ENCODE measurements around the gene ZNF384. TPM values are rescaled to one million over a fixed set of nuclear protein-coding genes. Genes with fewer than 3 reads are reported as not detected.

Gene ZNF384
- 10 to 100 TPM; 68.6 to 82.9 (median 79.4) TPM for total RNA-seq
- total RNA-seq (2013): 36.9 TPM
- 36.0 to 89.3 (median 48.6) reads per million in 29 experiments for total RNA-seq

- DNase-seq: peak; percentile 84 to 98 (median 95)
- Mint-ChIP-seq H3K36me3 (peaks cover 7% of the 10 kb centered on the region), H3K4me1 (peaks cover 52 to 65% (median 63%) of the 10 kb centered on the region in 3 donors), H3K4me3 (peak within 1 kb of the TSS; percentile 89 to 92 (median 91)), H3K9me3 (no peaks in the 10 kb centered on the region), H3K27ac (peak within 1 kb of the TSS; percentile 93 to 97), H3K27me3 (no peaks in the 10 kb centered on the region)
- ChIA-PET POLR2A (interaction anchor here (0.6 to 2.0 kb wide), 27 partner anchors 9 to 250 kb away, joined by 3 to 12 read pairs (median 5); partner anchors contain the start of genes CD4 (in 1 of the 2), COPS7A (in 1 of the 2), LAG3 (in 1 of the 2) and LPAR5 (in 1 of the 2)), CTCF (interaction anchor here (0.6 to 1.8 kb wide), 25 partner anchors 10 to 1244 kb away, joined by 3 to 30 read pairs (median 4); partner anchors contain the start of genes COPS7A (in 2 of the 2), C12orf57 (in 1 of the 2), CDCA3 (in 1 of the 2) and MLF2 (in 1 of the 2))
- peak; percentile 81 to 84 (median 82) for ATAC-seq (replicated peaks in 1 of 4)
- no peaks in the 10 kb centered on the region for H3K9me3 ChIP-seq
- peaks cover 0 to 8% of the 10 kb centered on the region in 2 donors for H3K36me3 ChIP-seq (ENCODE audit: control insufficient read depth in 2 of 2, extremely low read depth in 1 of 2, insufficient read depth in 1 of 2, low read length in 1 of 2)
- H3K4me3 ChIP-seq (ENCODE audit: control insufficient read depth in 1 of 2, extremely low read depth in 1 of 2, low read length in 1 of 2): peak within 1 kb of the TSS; percentile 75 to 84
- peaks cover 0 to 2% of the 10 kb centered on the region in 2 experiments for H3K27me3 ChIP-seq (replicated peaks in 1 of 2; ENCODE audit: control insufficient read depth in 2 of 2, extremely low read depth in 1 of 2, insufficient read depth in 2 of 2, low read length in 1 of 2)
- peaks cover 15 to 33% of the 10 kb centered on the region in 2 experiments for H3K4me1 ChIP-seq (ENCODE audit: control insufficient read depth in 1 of 2, extremely low read depth in 1 of 2, insufficient read depth in 2 of 2, low read length in 2 of 2)
- H3K27ac ChIP-seq (ENCODE audit: low read length): peak within 1 kb of the TSS; percentile 95
- under 1% methylated on average over 33 of the region's 72 CpGs for WGBS (ENCODE audit: insufficient coverage)
Observed at GRCh38 chr12:6688999-6689882, at the start of gene ZNF384. Gene ZNF384, minus strand, starts transcription at chr12:6689375. Its CDS starts 9,855 bp downstream, at chr12:6679520.

- Mint-ChIP-seq H3K27ac (no peak overlapping the region), H3K4me1 (peaks cover 0 to 5% (median 4%) of the 10 kb centered on the region in 3 donors), H3K27me3 (no peaks in the 10 kb centered on the region), H3K9me3 (no peaks in the 10 kb centered on the region), H3K36me3 (peaks cover 13% of the 10 kb centered on the region), H3K4me3 (no peak overlapping the region)
- Histone ChIP-seq H3K36me3 (ENCODE audit: control insufficient read depth in 2 of 2, extremely low read depth in 1 of 2, insufficient read depth in 1 of 2, low read length in 1 of 2) (peaks cover 10 to 21% of the 10 kb centered on the region in 2 donors), H3K4me3 (ENCODE audit: control insufficient read depth in 1 of 2, extremely low read depth in 1 of 2, low read length in 1 of 2) (no peak overlapping the region), H3K4me1 (ENCODE audit: control insufficient read depth in 1 of 2, extremely low read depth in 1 of 2, insufficient read depth in 2 of 2, low read length in 2 of 2) (no peaks in the 10 kb centered on the region), H3K27me3 (replicated peaks in 1 of 2; ENCODE audit: control insufficient read depth in 2 of 2, extremely low read depth in 1 of 2, insufficient read depth in 2 of 2, low read length in 1 of 2) (no peaks in the 10 kb centered on the region), H3K27ac (ENCODE audit: low read length) (no peak overlapping the region), H3K9me3 (no peaks in the 10 kb centered on the region)
- DNase-seq: no peak
- WGBS (ENCODE audit: insufficient coverage): no CpG with 5 or more reads among the region's 5 CpGs
- no peak for ATAC-seq (replicated peaks in 1 of 4)
- ChIA-PET POLR2A (interaction anchor here in 1 of 2 donors (0.6 kb wide), 1 partner anchor 71 kb away, joined by 9 read pairs; no protein-coding TSS in a partner anchor), CTCF (interaction anchor here in 1 of 2 donors (0.7 kb wide), 2 partner anchors 105 to 517 kb away, joined by 4 read pairs; no protein-coding TSS in a partner anchor)
Observed at GRCh38 chr12:6736754-6737153, 47.6 kb upstream of the ZNF384 start.

- ChIA-PET CTCF (no interaction called here), POLR2A (interaction anchor here in 1 of 2 donors (0.6 kb wide), 1 partner anchor 53 kb away, joined by 6 read pairs; no protein-coding TSS in a partner anchor)
- H3K27ac Mint-ChIP-seq: no peak overlapping the region
- H3K27me3 Mint-ChIP-seq: no peaks in the 10 kb centered on the region
- peaks cover 10 to 32% of the 10 kb centered on the region in 2 donors for H3K36me3 ChIP-seq (ENCODE audit: control insufficient read depth in 2 of 2, extremely low read depth in 1 of 2, insufficient read depth in 1 of 2, low read length in 1 of 2)
- peaks cover 21% of the 10 kb centered on the region for H3K36me3 Mint-ChIP-seq
- H3K4me3 Mint-ChIP-seq: no peak overlapping the region
- ATAC-seq (replicated peaks in 1 of 4) (peak in 3 of 4 experiments; percentile 49 to 61 (median 50)), DNase-seq (peak in 19 of 35 experiments; percentile 9 to 55 (median 26))
- H3K9me3 Mint-ChIP-seq: no peaks in the 10 kb centered on the region
- no peaks in the 10 kb centered on the region for H3K27me3 ChIP-seq (replicated peaks in 1 of 2; ENCODE audit: control insufficient read depth in 2 of 2, extremely low read depth in 1 of 2, insufficient read depth in 2 of 2, low read length in 1 of 2)
- WGBS (ENCODE audit: insufficient coverage): 54% methylated on average over 7 of the region's 8 CpGs
- no peak overlapping the region for H3K27ac ChIP-seq (ENCODE audit: low read length)
- no peaks in the 10 kb centered on the region for H3K4me1 ChIP-seq (ENCODE audit: control insufficient read depth in 1 of 2, extremely low read depth in 1 of 2, insufficient read depth in 2 of 2, low read length in 2 of 2)
- no peaks in the 10 kb centered on the region for H3K9me3 ChIP-seq
- no peak overlapping the region for H3K4me3 ChIP-seq (ENCODE audit: control insufficient read depth in 1 of 2, extremely low read depth in 1 of 2, low read length in 1 of 2)
- peaks cover 0 to 5% (median 4%) of the 10 kb centered on the region in 3 donors for H3K4me1 Mint-ChIP-seq
Observed at GRCh38 chr12:6735448-6736191, 46.4 kb upstream of the ZNF384 start.

GRCh38 chr12:6734506-6735387, 45.6 kb upstream of the ZNF384 start:
- H3K9me3 ChIP-seq: no peaks in the 10 kb centered on the region
- peaks cover 28% of the 10 kb centered on the region for H3K36me3 Mint-ChIP-seq
- WGBS (ENCODE audit: insufficient coverage): 88% methylated on average over 5 of the region's 10 CpGs
- no peaks in the 10 kb centered on the region for H3K27me3 ChIP-seq (replicated peaks in 1 of 2; ENCODE audit: control insufficient read depth in 2 of 2, extremely low read depth in 1 of 2, insufficient read depth in 2 of 2, low read length in 1 of 2)
- H3K36me3 ChIP-seq (ENCODE audit: control insufficient read depth in 2 of 2, extremely low read depth in 1 of 2, insufficient read depth in 1 of 2, low read length in 1 of 2): peaks cover 19 to 41% of the 10 kb centered on the region in 2 donors
- H3K4me1 ChIP-seq (ENCODE audit: control insufficient read depth in 1 of 2, extremely low read depth in 1 of 2, insufficient read depth in 2 of 2, low read length in 2 of 2): no peaks in the 10 kb centered on the region
- DNase-seq (no peak), ATAC-seq (replicated peaks in 1 of 4) (no peak)
- H3K27me3 Mint-ChIP-seq: no peaks in the 10 kb centered on the region
- ChIA-PET CTCF (no interaction called here), POLR2A (interaction anchor here in 1 of 2 donors (0.6 kb wide), 1 partner anchor 22 kb away, joined by 5 read pairs; no protein-coding TSS in a partner anchor)
- no peak overlapping the region for H3K27ac Mint-ChIP-seq
- H3K4me3 Mint-ChIP-seq: no peak overlapping the region
- H3K4me1 Mint-ChIP-seq: peaks cover 0 to 5% (median 4%) of the 10 kb centered on the region in 3 donors
- no peaks in the 10 kb centered on the region for H3K9me3 Mint-ChIP-seq
- H3K27ac ChIP-seq (ENCODE audit: low read length): no peak overlapping the region
- no peak overlapping the region for H3K4me3 ChIP-seq (ENCODE audit: control insufficient read depth in 1 of 2, extremely low read depth in 1 of 2, low read length in 1 of 2)

GRCh38 chr12:6730169-6730568, 41.0 kb upstream of the ZNF384 start:
- POLR2A ChIA-PET: interaction anchor here in 1 of 2 donors (0.5 kb wide), 1 partner anchor 91 kb away, joined by 3 read pairs; the partner anchor contains the start of gene GPR162
- 97% methylated on average over 6 of the region's 8 CpGs for WGBS (ENCODE audit: insufficient coverage)
- CTCF ChIA-PET: no interaction called here

More at GRCh38 chr12:6730169-6730568, 41.0 kb upstream of the ZNF384 start:
- peaks cover 28 to 66% of the 10 kb centered on the region in 2 donors for H3K36me3 ChIP-seq (ENCODE audit: control insufficient read depth in 2 of 2, extremely low read depth in 1 of 2, insufficient read depth in 1 of 2, low read length in 1 of 2)
- no peak overlapping the region for H3K27ac Mint-ChIP-seq
- no peaks in the 10 kb centered on the region for H3K9me3 ChIP-seq
- H3K4me3 Mint-ChIP-seq: no peak overlapping the region
- no peak for DNase-seq
- no peaks in the 10 kb centered on the region for H3K27me3 ChIP-seq (replicated peaks in 1 of 2; ENCODE audit: control insufficient read depth in 2 of 2, extremely low read depth in 1 of 2, insufficient read depth in 2 of 2, low read length in 1 of 2)
- H3K4me1 Mint-ChIP-seq: peaks cover 8 to 12% (median 11%) of the 10 kb centered on the region in 3 donors
- no peak overlapping the region for H3K27ac ChIP-seq (ENCODE audit: low read length)
- H3K27me3 Mint-ChIP-seq: no peaks in the 10 kb centered on the region
- no peaks in the 10 kb centered on the region for H3K9me3 Mint-ChIP-seq
- H3K36me3 Mint-ChIP-seq: peaks cover 47% of the 10 kb centered on the region
- ATAC-seq (replicated peaks in 1 of 4): no peak
- H3K4me1 ChIP-seq (ENCODE audit: control insufficient read depth in 1 of 2, extremely low read depth in 1 of 2, insufficient read depth in 2 of 2, low read length in 2 of 2): peaks cover 0 to 2% of the 10 kb centered on the region in 2 experiments
- H3K4me3 ChIP-seq (ENCODE audit: control insufficient read depth in 1 of 2, extremely low read depth in 1 of 2, low read length in 1 of 2): no peak overlapping the region

All from T-cell (primary cell).